Body of pancreas (tissue), 4 donors: ENCODE measurements around the gene NFYC.

Experiments used
- CTCF ChIP-seq, 7 experiments: fragments of 450-650 bp in 4 of 7; fragments of 200-600 bp in 3 of 7; sonication (generic) in 3 of 7; IDR thresholded peaks; one replicate each; pipeline ENCODE4 v1.5.1; 2016 to 2019; ENCODE audit warnings: antibody characterized with exemption in 7 of 7
- POLR2A ChIP-seq, 3 donors: fragments of 450-650 bp; IDR thresholded peaks; one replicate each; pipeline ENCODE4 v1.6.1; 2016; ENCODE audit warnings: antibody characterized with exemption in 3 of 3, mild to moderate bottlenecking in 2 of 3

- TF ChIP-seq CTCF (IDR thresholded peaks at IDR 0.05), result no peak
- TF ChIP-seq POLR2A (IDR thresholded peaks at IDR 0.05), result no peak
Observed at GRCh38 chr1:40694353-40694874, 2.9 kb downstream of the NFYC start.
